ENCODE results near the gene ATL1.

ATL1 gene

DNA sequence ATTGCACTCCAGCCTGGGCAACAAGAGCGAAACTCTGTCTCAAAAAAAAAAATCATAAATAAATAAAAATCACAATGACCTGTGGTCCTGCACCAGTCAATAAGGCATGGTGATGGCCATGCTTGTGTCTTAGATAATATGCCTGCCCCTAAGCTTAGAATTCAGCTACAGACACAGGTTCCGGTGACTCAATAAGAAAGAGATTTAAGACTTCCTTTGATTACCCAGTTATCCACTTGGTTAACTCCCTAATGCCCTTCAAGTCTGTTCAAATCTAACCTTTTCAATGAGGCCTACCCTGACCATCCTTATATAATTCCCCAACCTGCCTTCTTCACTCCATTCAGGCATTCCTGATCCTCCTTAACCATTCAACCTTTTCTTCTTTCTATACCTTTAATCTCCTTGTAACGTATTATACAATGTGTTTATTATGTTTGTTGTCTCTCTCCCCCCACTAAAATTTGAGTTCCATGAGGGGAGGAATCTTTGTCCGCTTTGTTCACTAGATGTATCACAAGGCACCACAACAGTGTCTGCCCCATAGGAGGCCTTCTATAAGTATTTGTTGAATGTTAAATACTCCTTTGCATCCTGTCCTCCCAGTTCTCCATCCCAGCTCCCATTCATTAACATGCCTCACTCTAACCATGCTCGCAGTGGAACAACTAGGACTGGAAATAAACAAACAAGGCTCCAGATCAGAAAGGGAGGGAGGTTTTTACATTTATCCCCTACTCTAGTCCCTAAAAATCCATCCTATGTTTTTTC, 36.5 kb upstream of the ATL1 start:
- TF ChIP-seq, protein P1, sequence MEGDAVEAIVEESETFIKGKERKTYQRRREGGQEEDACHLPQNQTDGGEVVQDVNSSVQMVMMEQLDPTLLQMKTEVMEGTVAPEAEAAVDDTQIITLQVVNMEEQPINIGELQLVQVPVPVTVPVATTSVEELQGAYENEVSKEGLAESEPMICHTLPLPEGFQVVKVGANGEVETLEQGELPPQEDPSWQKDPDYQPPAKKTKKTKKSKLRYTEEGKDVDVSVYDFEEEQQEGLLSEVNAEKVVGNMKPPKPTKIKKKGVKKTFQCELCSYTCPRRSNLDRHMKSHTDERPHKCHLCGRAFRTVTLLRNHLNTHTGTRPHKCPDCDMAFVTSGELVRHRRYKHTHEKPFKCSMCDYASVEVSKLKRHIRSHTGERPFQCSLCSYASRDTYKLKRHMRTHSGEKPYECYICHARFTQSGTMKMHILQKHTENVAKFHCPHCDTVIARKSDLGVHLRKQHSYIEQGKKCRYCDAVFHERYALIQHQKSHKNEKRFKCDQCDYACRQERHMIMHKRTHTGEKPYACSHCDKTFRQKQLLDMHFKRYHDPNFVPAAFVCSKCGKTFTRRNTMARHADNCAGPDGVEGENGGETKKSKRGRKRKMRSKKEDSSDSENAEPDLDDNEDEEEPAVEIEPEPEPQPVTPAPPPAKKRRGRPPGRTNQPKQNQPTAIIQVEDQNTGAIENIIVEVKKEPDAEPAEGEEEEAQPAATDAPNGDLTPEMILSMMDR (conservative IDR thresholded peaks at IDR 0.05): no peak
- TF ChIP-seq ZFX (IDR thresholded peaks at IDR 0.05): no peak
- H3K27ac ChIP-seq: no peak overlapping the region

DNA sequence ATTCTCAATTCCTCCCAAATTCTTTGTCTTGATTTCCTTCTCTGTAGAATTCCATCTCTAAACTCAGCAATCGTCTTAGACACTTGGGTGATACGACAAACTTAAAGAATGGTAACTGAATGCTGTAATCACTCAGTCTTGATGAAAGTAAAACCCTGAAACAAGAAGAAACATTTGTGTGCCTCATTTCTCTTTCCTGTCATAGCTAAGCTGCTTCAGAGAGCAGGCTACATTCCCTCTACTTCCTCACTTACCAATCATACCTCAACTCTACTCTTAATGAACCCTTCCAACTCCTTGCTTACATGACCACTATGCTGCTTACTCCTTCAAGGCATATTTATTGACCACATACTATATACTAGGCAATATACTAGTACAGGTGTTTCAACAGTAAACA, 35.9 kb upstream of the ATL1 start:
- TF ChIP-seq ZFX (IDR thresholded peaks at IDR 0.05): no peak
- TF ChIP-seq, protein P1 (conservative IDR thresholded peaks at IDR 0.05): no peak
- no peak overlapping the region for H3K27ac ChIP-seq

DNA sequence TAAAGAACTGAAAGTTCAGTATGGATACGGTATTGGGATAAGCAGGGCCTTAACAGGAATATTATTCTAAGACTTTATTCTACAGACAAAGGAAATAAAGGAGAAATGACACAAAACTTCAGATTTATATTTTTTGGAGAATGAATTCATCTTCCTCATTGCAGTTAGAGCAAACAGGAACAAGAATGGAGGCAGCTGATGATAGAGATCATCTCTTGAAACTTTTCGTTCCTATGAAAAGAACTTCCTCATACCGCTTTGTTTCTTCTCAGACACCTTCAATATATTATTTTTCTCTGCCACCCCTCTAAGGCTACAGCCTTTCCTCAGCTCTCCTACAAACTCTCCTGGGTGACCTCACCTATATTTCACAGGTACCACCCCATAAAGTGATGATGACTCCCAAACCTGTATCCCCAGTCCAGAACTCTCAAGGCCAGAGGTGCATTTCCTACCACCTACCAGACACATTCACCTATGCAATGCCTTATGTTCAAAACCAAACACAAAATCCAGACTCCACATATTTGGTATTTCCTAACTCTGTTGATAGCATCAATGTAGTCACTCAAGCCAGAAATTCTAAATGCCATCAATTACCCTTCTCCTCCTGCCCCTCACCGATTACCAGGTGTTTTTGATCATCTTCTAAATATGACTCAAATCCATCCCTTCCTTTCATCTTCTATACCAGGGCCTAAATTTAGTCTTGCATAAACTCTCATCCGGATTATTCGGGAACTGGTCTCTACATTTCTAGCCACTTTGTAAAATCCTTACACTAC, 35.0 kb upstream of the ATL1 start:
- TF ChIP-seq ZFX (IDR thresholded peaks at IDR 0.05): no peak
- TF ChIP-seq, protein P1 (conservative IDR thresholded peaks at IDR 0.05): no peak
- no peak overlapping the region for H3K27ac ChIP-seq

DNA sequence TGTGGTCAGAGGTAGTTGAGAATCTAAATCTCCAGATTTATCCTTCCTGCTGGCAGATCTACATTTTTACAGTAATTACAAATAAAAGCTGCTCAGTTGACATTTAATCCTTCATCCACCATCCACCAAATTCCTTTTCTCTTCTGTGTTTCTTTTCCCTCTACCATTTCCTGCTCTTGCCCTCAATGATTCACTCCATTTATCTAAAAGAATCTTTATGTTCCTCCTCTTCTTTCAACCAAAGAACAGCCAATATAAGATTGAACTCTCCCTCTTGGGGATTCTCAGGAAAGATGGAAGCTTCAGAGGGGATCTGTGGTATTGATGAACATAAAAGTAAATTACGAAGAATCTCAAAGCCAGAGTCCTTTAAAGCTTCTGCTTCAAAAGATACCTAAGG, 31.9 kb upstream of the ATL1 start:
- no peak overlapping the region for H3K27ac ChIP-seq
- no peak for TF ChIP-seq ZFX (IDR thresholded peaks at IDR 0.05)
- TF ChIP-seq, protein P1 (conservative IDR thresholded peaks at IDR 0.05): no peak

DNA sequence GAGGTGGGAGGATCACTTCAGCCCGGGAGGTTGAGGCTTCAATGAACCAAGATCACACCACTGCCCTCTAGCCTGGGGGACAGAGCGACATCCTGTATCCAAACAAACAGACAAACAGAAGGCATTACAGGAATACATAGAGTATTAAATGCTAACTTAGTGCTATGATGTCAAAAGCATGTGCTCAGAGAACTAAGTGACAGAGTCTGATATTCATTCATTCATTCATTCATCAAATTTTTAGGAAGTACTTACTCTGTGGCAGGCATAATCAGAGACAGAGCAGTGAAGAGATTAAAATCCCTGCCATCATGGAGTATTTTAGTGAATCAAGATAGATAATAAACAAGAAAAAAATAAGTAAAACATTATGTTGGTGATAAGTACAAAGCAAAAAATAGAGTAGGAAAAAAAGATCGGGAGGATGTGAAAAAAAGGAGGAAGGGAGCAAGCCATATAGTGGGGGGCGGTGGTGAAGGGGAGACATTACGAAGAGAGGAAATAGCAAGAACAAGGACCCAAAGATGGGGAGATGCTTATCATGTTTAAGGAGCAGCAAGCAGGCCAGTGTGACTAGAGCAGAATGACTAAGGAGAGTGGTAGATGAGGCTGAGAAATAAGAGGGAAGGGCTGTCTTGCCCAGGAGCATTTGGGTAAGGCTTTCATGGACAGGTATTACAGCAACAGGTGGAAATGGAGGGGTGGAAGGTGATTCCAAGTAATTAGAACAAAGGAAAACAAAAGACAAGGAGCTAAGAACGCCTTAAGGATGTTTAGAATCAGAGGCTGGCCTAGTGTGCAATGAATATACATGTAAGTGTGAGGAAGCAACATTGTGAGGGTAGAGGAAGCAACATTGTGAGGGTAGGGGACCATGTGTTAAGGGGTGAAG, 30.4 kb upstream of the ATL1 start:
- TF ChIP-seq, protein P1 (conservative IDR thresholded peaks at IDR 0.05): no peak
- no peak for TF ChIP-seq ZFX (IDR thresholded peaks at IDR 0.05)
- H3K27ac ChIP-seq: no peak overlapping the region

DNA sequence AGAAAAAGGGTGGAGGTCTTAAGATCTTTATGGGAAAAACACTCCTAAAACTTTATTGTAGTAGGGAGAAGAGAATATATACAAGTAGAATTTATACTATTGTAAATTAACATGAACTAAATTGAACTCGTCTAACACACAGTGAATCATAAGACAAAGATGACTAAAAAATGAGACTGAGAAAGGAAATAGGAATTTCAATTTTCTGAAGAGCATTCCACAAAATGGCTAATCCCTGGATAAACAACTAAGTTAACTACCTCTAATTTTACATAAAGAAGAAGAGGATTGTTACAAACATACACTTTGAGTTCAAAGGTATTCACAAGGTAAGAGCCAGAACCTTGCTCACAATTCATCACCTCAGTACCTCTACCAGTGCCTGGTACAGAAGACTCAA, 29.6 kb upstream of the ATL1 start:
- TF ChIP-seq ZFX (IDR thresholded peaks at IDR 0.05): no peak
- TF ChIP-seq, protein P1 (conservative IDR thresholded peaks at IDR 0.05): no peak
- H3K27ac ChIP-seq: no peak overlapping the region

Measured in C4-2B (cell line).